ENCODE results near the gene C14orf119.

Gene C14orf119

DNA sequence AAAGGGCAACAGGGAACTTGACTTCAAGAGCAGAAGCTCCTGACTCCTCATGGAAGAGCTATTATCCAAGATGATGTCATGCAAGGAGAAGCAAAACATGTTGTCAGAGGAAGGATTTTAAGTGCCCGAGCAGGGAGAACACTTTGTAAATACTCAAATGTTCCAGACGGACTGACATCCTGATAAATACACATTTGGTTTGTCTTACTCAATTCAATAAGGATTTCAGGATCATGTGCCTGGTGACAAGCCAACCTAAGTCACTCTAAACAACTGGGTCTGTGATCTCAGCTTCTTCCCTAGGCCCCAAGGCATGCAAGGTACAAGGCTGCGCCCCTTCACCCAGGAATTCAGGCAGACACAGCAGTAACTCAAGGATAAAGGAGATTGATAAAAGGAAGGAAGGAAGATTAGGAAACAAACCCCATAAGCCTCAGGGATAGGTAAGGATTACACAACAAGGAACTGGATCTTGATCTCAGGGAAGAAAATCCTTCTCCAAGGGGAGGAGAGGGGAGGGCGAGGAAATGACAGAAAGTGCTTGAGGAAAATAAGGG, 50.6 kb downstream of the C14orf119 start:
- in situ Hi-C loops (cut with MboI; ENCODE audit: low sequenced_read_pairs), result no loop called here

DNA sequence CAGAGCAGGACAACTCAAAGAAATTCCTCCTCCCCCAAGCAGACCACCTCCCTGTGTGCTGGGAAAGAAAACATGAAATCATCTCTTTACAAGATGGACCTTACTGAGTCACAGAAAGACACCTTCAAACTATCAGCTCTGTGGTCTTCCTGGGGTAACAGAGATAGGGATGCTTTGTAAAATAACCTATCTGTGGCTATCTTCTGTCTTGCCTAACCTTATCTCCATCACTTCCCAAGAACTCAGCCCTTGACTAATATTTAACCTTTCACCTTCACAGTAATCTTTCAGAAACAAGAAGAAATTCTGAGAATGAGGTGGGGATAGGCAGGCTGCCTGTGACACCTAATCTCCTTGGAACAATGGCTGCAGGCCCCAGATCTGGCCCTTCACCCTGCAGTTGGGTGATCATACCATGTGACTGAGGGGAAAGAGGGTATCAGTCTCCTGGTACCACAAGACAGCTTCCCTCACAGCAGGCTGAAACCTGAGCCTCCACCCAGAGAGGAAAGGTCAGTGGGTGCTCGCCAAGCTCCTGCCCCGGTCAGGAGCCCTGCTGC, 51.1 kb downstream of the C14orf119 start:
- in situ Hi-C loops (cut with MboI; ENCODE audit: low sequenced_read_pairs), result no loop called here

DNA sequence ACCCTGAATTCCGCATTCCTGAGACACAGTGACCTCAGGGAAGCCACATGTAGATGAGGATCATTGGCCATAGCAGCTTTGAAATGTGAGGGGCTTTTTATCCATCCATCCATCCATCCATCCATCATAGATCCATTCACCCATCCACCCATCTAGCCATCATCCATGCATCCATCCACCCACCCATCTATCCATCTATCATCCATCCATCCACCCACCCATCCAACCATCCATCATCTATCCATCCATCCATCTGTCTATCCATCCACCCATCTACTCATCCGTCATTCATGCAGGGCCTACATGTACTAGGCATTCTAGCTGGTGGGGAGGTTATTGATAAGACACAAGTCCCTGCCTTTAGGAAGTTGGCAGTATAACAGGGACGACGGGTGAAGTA, 51.7 kb downstream of the C14orf119 start:
- in situ Hi-C loops (cut with MboI; ENCODE audit: low sequenced_read_pairs), result no loop called here

DNA sequence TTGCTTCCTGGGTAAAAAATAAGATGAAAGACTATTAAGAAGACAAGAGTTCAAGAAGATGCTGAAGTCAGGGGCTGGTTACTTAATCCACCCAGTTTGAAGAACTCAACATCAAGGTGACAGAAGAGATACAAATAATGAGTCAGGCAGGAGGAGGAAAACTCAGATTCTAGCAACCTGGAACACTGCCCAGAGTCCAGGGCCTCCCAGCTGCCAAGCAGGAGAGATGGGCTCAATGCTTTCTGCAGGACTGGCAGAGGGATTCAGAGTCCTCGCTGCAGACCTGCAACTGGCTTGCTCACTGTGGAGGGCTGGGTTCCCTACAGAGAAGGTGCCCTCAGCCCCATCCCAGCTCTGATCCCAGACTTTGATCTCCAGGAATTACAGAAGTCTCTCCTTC, 52.4 kb downstream of the C14orf119 start:
- in situ Hi-C loops (cut with MboI; ENCODE audit: low sequenced_read_pairs), result no loop called here

DNA sequence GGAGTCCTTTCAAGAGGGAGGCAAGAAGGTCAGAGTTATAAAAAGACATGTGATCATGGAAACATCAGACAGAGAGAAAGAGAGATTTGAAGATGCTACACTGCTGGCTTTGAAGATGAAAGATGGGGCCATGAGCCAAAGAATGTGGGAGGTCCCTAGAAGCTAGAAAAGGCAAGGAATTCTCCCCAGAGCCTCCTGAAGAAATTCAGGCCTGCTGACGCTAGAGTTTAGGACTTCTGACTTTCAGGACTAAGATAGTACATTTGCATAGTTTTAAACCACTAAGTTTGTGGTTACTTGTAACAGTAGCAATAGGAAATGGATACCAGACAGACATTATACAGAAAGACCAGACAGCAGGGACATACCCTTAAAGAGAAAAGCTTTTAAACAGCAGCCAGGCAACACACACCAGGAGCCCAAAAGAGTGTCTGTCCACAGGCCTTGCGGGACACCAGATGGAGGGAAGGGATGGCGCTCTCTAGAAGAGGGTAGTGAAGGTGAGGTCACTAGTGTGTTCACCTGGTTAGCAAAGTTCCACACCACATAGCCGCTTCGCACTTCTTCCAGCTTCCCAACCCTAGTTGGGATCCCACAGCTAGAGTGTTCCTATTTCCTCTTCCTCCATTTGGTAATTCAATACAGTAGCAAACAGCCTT, 53.4 kb downstream of the C14orf119 start:
- in situ Hi-C loops (cut with MboI; ENCODE audit: low sequenced_read_pairs), result no loop called here

DNA sequence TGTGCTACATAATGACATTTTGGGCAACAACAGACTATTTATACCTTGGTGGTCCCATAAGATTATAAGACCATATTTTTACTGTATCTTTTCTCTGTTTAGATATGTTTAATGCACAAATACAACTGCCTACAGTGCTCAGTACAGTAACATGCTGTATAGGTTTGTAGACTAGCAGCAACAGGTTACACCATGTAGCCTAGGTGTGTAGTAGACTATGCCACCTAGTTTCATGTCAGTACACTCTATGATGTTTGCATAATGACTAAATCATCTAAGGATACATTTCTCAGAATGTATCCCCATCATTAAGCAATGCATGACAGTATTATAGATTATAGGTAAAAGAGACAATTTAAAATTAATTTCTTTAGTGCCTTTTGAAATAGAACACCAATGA, 54.4 kb downstream of the C14orf119 start:
- in situ Hi-C loops (cut with MboI; ENCODE audit: low sequenced_read_pairs), result no loop called here
